Activated T-cell treated with anti-CD3 and anti-CD28 coated beads, Interleukin-2, amount 50 U/mL, for 1 hour (primary cell): ENCODE measurements around the gene CLPTM1L.
"Not testable (repeated sequence)": the region's sequence is repeated elsewhere in the genome, so short reads cannot be mapped to it uniquely, and the experiment has no call there.

Experiments
- DNase-seq: peaks from one replicate; pipeline ENCODE4 v3.0.0-alpha.2; 2020

Gene CLPTM1L

GRCh38 chr5:1285883-1286291 lies 59.0 kb downstream of the CLPTM1L start:
- DNase-seq = peak; percentile 15

- DNase-seq = peak; percentile 8
These were observed 59.8 kb downstream of the CLPTM1L start for GRCh38 chr5:1285141-1285540.

- DNase-seq = not testable (repeated sequence)
These were observed 60.4 kb downstream of the CLPTM1L start for GRCh38 chr5:1284336-1284970.

- DNase-seq = peak; percentile 8
These were observed 61.2 kb downstream of the CLPTM1L start for GRCh38 chr5:1283729-1284041.

GRCh38 chr5:1282993-1283728 lies 61.7 kb downstream of the CLPTM1L start:
- DNase-seq = peak; percentile 10

GRCh38 chr5:1282131-1282992 lies 62.5 kb downstream of the CLPTM1L start:
- peak; percentile 8 for DNase-seq

- no peak for DNase-seq
These were observed 63.6 kb downstream of the CLPTM1L start for GRCh38 chr5:1281038-1281882.

GRCh38 chr5:1280177-1281037 lies 64.5 kb downstream of the CLPTM1L start:
- DNase-seq = no peak

- no peak for DNase-seq
These were observed 65.3 kb downstream of the CLPTM1L start for GRCh38 chr5:1279443-1280151.

GRCh38 chr5:1278656-1279442 lies 66.0 kb downstream of the CLPTM1L start:
- no peak for DNase-seq

- no peak for DNase-seq
These were observed 66.7 kb downstream of the CLPTM1L start for GRCh38 chr5:1278216-1278615.

GRCh38 chr5:1277781-1278180 lies 67.1 kb downstream of the CLPTM1L start:
- no peak for DNase-seq

- no peak for DNase-seq
These were observed 67.6 kb downstream of the CLPTM1L start for GRCh38 chr5:1277331-1277730.

- no peak for DNase-seq
These were observed 68.0 kb downstream of the CLPTM1L start for GRCh38 chr5:1276930-1277329.

- not testable (repeated sequence) for DNase-seq
These were observed 69.2 kb downstream of the CLPTM1L start for GRCh38 chr5:1275397-1276391.

- DNase-seq = no peak
These were observed 70.4 kb downstream of the CLPTM1L start for GRCh38 chr5:1274471-1274870.

- no peak for DNase-seq
These were observed 71.2 kb downstream of the CLPTM1L start for GRCh38 chr5:1273745-1274144.

GRCh38 chr5:1272201-1272600 lies 72.7 kb downstream of the CLPTM1L start:
- no peak for DNase-seq
